Fibroblast of pulmonary artery (primary cell): ENCODE data around the gene ZCCHC24.

Experiments used
- DNase-seq: peaks from one replicate; pipeline ENCODE4 v3.0.0-alpha.2; 2010; ENCODE audit warnings: low read depth
- H3K4me3 ChIP-seq: replicated peaks from 2 replicates; pipeline ENCODE4 v1.5.1; 2011; ENCODE audit warnings: low read depth, mild to moderate bottlenecking, control low read depth, low read length, moderate library complexity
- CTCF ChIP-seq: IDR thresholded peaks from 2 replicates; pipeline ENCODE4 v1.5.1; 2011; ENCODE audit warnings: mild to moderate bottlenecking, control low read depth, low read length, inconsistent platforms; ENCODE audit errors: missing control alignments

Gene ZCCHC24

GRCh38 chr10:79445161-79445976, at the start of gene ZCCHC24:
Gene ZCCHC24, minus strand, starts transcription at chr10:79445624. Its CDS starts 184 bp downstream, at chr10:79445440.
- H3K4me3 ChIP-seq, result peak within 1 kb of the TSS; percentile 91
- peak; percentile 99 for DNase-seq
- no peak for TF ChIP-seq CTCF

GRCh38 chr10:79493806-79494205, 48.4 kb upstream of the ZCCHC24 start:
- TF ChIP-seq CTCF, result no peak

GRCh38 chr10:79492839-79493238, 47.4 kb upstream of the ZCCHC24 start:
- no peak for DNase-seq

More at GRCh38 chr10:79493806-79494205, 48.4 kb upstream of the ZCCHC24 start:
- H3K4me3 ChIP-seq, result no peak overlapping the region
- no peak for DNase-seq

GRCh38 chr10:79492256-79492655, 46.8 kb upstream of the ZCCHC24 start:
- no peak for TF ChIP-seq CTCF
- no peak overlapping the region for H3K4me3 ChIP-seq
- DNase-seq, result no peak

More at GRCh38 chr10:79492839-79493238, 47.4 kb upstream of the ZCCHC24 start:
- H3K4me3 ChIP-seq, result no peak overlapping the region
- TF ChIP-seq CTCF, result no peak

GRCh38 chr10:79491143-79491835, 45.9 kb upstream of the ZCCHC24 start:
- TF ChIP-seq CTCF, result no peak
- H3K4me3 ChIP-seq, result no peak overlapping the region
- DNase-seq, result no peak

- TF ChIP-seq CTCF, result no peak
- no peak overlapping the region for H3K4me3 ChIP-seq
- DNase-seq, result peak; percentile 60
These were observed 45.1 kb upstream of the ZCCHC24 start for GRCh38 chr10:79490400-79491142.
